Keratinocyte (primary cell): ENCODE results near the gene SERPINE2.

Source experiments
- CTCF ChIP-seq, 3 experiments: IDR thresholded peaks in 1 of 3; conservative IDR thresholded peaks in 1 of 3; optimal IDR thresholded peaks in 1 of 3; 2 replicates in 2 of 3; 3 replicates in 1 of 3; pipeline versions ENCODE3 to v1.5.1; 2011; ENCODE audit warnings: low read length in 3 of 3, mild to moderate bottlenecking in 3 of 3, moderate library complexity in 2 of 3, control low read depth in 1 of 3, inconsistent platforms in 1 of 3; ENCODE audit not compliant: insufficient read depth in 2 of 3; ENCODE audit errors: extremely low read depth in 1 of 3
- EZH2 ChIP-seq: IDR thresholded peaks from one replicate; pipeline ENCODE4 v1.6.1; 2012; ENCODE audit warnings: inconsistent platforms, mild to moderate bottlenecking, low read length, moderate library complexity

- TF ChIP-seq CTCF (optimal IDR thresholded peaks at IDR 0.05 in 1 of 3, IDR thresholded peaks at IDR 0.05 in 1 of 3, conservative IDR thresholded peaks at IDR 0.05 in 1 of 3; ENCODE audit: extremely low read depth in 1 of 3, insufficient read depth in 2 of 3, low read length in 3 of 3) (no peak), EZH2 (no peak)
Observed at GRCh38 chr2:224042191-224042696, 3.2 kb upstream of the SERPINE2 start.
